Hepatocyte (in vitro differentiated cells): ENCODE measurements around the gene RIPOR1. TPM values are rescaled to one million over a fixed set of nuclear protein-coding genes. Genes with fewer than 3 reads are reported as not detected.
A peak's percentile ranks its signal among the peaks of the same experiment; 100 is the strongest.

Source experiments
- DNase-seq: peaks from one replicate; pipeline ENCODE4 v3.0.0-alpha.2; 2016; ENCODE audit warnings: low spot score
- H2AFZ ChIP-seq: fragments of 200-600 bp; sonication (generic); 2 replicates; pipeline ENCODE4 v1.6.0; 2016; ENCODE audit warnings: antibody characterized with exemption, mild to moderate bottlenecking
- H3K27ac ChIP-seq: fragments of 200-600 bp; sonication (generic); 2 replicates; pipeline ENCODE4 v1.5.1; 2016; ENCODE audit warnings: mild to moderate bottlenecking
- H3K27me3 ChIP-seq: fragments of 200-600 bp; sonication (generic); 2 replicates; pipeline ENCODE4 v1.6.1; 2016
- H3K36me3 ChIP-seq: fragments of 200-600 bp; sonication (generic); replicated peaks from 2 replicates; pipeline ENCODE4 v1.5.1; 2016; ENCODE audit warnings: low read depth; ENCODE audit not compliant: insufficient read depth
- H3K4me1 ChIP-seq: fragments of 200-600 bp; sonication (generic); 2 replicates; pipeline ENCODE4 v1.5.1; 2016; ENCODE audit warnings: mild to moderate bottlenecking, moderate library complexity; ENCODE audit not compliant: insufficient read depth
- H3K4me2 ChIP-seq: fragments of 200-600 bp; sonication (generic); 2 replicates; pipeline ENCODE4 v1.6.0; 2016
- H3K4me3 ChIP-seq: fragments of 200-600 bp; sonication (generic); 2 replicates; pipeline ENCODE4 v1.5.1; 2016; ENCODE audit warnings: mild to moderate bottlenecking
- H3K79me2 ChIP-seq: fragments of 200-600 bp; sonication (generic); 2 replicates; pipeline ENCODE4 v1.6.0; 2017; ENCODE audit warnings: mild to moderate bottlenecking
- H3K9me2 ChIP-seq: fragments of 200-600 bp; sonication (generic); replicated peaks from 2 replicates; pipeline ENCODE4 v1.6.0; 2017; ENCODE audit warnings: mild to moderate bottlenecking; ENCODE audit not compliant: insufficient read depth
- H3K9me3 ChIP-seq: fragments of 200-600 bp; sonication (generic); 2 replicates; pipeline ENCODE4 v1.5.1; 2016; ENCODE audit warnings: low read depth, mild to moderate bottlenecking
- H4K20me1 ChIP-seq: fragments of 200-600 bp; sonication (generic); 2 replicates; pipeline ENCODE4 v1.6.0; 2016; ENCODE audit warnings: mild to moderate bottlenecking; ENCODE audit not compliant: insufficient read depth, poor library complexity, severe bottlenecking
- CTCF ChIP-seq: fragments of 200-600 bp; sonication (generic); IDR thresholded peaks from 2 replicates; pipeline ENCODE4 v1.5.1; 2016; ENCODE audit warnings: antibody characterized with exemption, mild to moderate bottlenecking; ENCODE audit not compliant: poor library complexity
- EZH2 ChIP-seq: fragments of 200-600 bp; sonication (generic); IDR thresholded peaks from 2 replicates; pipeline ENCODE4 v1.6.1; 2016; ENCODE audit warnings: antibody characterized with exemption, mild to moderate bottlenecking, borderline replicate concordance
- EZH2phosphoT487 ChIP-seq: fragments of 200-600 bp; sonication (generic); IDR thresholded peaks from one replicate; pipeline ENCODE4 v1.6.1; 2018; ENCODE audit warnings: antibody characterized with exemption, mild to moderate bottlenecking, low read depth, moderate library complexity; ENCODE audit not compliant: unreplicated experiment, severe bottlenecking
- WGBS: methylation state at CpG from one replicate; pipeline ENCODE4 v1.1.6; 2016; ENCODE audit warnings: low lambda C conversion rate; ENCODE audit errors: missing lambda C conversion rate; 5-methylcytosine and 5-hydroxymethylcytosine counted together
- polyA plus RNA-seq: library from polyadenylated mRNA; unstranded; fragments of >200 nt; fragmentation: Nextera tagmentation; extraction: Ambion mirVana; gene quantifications from 2 replicates; pipeline ENCODE4 v1.2.1, GENCODE V29; 2016
- total RNA-seq: library from RNA; depleted of rRNA; stranded (reverse); fragments of >200 nt; gene quantifications from 2 replicates; pipeline ENCODE4 v1.2.3, GENCODE V29; 2014

Gene RIPOR1
- total and polyA plus RNA-seq, 2 experiments from 2014 or later = 12.5 to 38.3 TPM

DNA sequence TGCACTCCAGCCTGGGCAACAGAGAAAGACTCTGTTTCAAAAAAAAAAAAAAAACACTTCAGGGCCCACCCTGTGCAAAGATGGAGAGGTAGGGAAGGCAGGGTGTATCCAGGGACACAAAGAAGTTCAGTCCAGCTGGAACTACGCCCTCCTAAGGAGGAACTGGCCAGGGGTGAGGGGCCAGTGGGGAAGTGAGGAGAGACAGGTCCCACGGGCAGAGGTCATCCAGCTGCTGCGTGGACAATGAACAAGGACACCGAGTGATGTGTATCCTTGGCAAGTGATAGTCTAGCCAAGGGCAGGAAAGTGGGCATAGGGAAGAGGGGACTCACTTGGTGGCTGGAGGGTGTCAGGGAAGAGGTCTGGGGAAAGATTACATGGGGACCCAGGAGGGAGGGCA lies 9.4 kb upstream of the RIPOR1 start:
- Histone ChIP-seq H3K9me3 (no peaks in the 10 kb centered on the region), H3K9me2 (no peaks in the 10 kb centered on the region), H4K20me1 (no peaks in the 10 kb centered on the region), H3K27me3 (no peaks in the 10 kb centered on the region), H3K36me3 (no peaks in the 10 kb centered on the region), H3K27ac (no peak overlapping the region), H3K4me2 (no peak overlapping the region), H3K79me2 (no peaks in the 10 kb centered on the region), H2AFZ (no peak overlapping the region), H3K4me3 (no peak overlapping the region), H3K4me1 (peaks cover 4% of the 10 kb centered on the region)
- TF ChIP-seq EZH2phosphoT487 (no peak), CTCF (no peak), EZH2 (no peak)
- WGBS = 88% methylated on average over 4 of the region's 4 CpGs
- DNase-seq = no peak

- Histone ChIP-seq H3K4me1 (peaks cover 4% of the 10 kb centered on the region), H4K20me1 (no peaks in the 10 kb centered on the region), H3K36me3 (no peaks in the 10 kb centered on the region), H3K27me3 (no peaks in the 10 kb centered on the region), H3K79me2 (no peaks in the 10 kb centered on the region), H3K27ac (peak overlapping the region; percentile 96), H3K9me3 (no peaks in the 10 kb centered on the region), H3K9me2 (no peaks in the 10 kb centered on the region), H2AFZ (peak overlapping the region; percentile 95), H3K4me2 (peak overlapping the region; percentile 93), H3K4me3 (peak overlapping the region; percentile 26)
- 1% methylated on average over 24 of the region's 25 CpGs for WGBS
- DNase-seq = peak; percentile 97
- no peak for TF ChIP-seq EZH2phosphoT487
- TF ChIP-seq EZH2 = no peak
- peak; percentile 85 for TF ChIP-seq CTCF
Observed at GRCh38 chr16:67521095-67521804, 7.4 kb upstream of the RIPOR1 start.

DNA sequence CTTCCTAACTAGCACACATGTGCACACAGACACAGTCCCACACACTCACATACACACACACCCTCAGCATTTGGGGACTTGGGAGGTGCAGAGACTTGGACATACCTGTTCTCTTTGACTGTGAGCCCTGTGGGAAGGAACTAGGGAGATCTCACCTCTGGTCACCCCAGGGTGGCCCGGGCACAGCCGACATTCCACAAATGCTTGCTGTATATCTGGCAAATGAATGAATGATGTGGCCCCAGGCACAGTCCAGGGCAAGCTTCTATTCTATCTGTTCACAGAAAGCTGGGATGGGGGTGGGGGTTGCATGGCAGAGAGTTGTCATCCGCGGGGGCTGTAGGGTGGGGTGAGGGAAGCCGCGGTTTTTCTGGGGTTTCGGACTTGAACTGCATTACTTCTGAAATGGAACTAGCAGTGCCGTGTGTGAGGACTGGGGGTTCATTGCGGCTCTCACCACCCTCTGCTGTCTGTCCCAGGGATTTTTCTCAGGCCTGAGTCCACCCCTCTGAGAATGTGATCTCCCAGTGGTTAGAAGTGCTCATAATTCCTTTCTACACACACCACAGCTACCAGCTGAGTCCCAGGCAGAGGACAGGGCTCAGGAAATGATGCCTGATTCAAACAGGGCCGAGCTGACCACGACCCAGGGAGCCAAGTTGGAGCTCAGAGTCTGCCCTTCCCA lies 3.3 kb upstream of the RIPOR1 start:
- Histone ChIP-seq H3K79me2 (peaks cover 7% of the 10 kb centered on the region), H3K9me3 (no peaks in the 10 kb centered on the region), H3K4me2 (no peak overlapping the region), H3K4me1 (peaks cover 19% of the 10 kb centered on the region), H3K4me3 (no peak overlapping the region), H4K20me1 (peaks cover under 1% of the 10 kb centered on the region), H3K27me3 (no peaks in the 10 kb centered on the region), H3K27ac (no peak overlapping the region), H3K9me2 (no peaks in the 10 kb centered on the region), H2AFZ (no peak overlapping the region), H3K36me3 (no peaks in the 10 kb centered on the region)
- DNase-seq = no peak
- WGBS = 63% methylated on average over 11 of the region's 11 CpGs
- no peak for TF ChIP-seq EZH2phosphoT487
- TF ChIP-seq CTCF = no peak
- no peak for TF ChIP-seq EZH2
